NCI-H2171 (cell line): ENCODE data around the gene UBC.
"Not testable (repeated sequence)": the region's sequence is repeated elsewhere in the genome, so short reads cannot be mapped to it uniquely, and the experiment has no call there.

Experiments used
- DNase-seq: peaks from one replicate; lab custom pipeline; 2025; lab: John Stamatoyannopoulos, UW

Gene UBC

DNA sequence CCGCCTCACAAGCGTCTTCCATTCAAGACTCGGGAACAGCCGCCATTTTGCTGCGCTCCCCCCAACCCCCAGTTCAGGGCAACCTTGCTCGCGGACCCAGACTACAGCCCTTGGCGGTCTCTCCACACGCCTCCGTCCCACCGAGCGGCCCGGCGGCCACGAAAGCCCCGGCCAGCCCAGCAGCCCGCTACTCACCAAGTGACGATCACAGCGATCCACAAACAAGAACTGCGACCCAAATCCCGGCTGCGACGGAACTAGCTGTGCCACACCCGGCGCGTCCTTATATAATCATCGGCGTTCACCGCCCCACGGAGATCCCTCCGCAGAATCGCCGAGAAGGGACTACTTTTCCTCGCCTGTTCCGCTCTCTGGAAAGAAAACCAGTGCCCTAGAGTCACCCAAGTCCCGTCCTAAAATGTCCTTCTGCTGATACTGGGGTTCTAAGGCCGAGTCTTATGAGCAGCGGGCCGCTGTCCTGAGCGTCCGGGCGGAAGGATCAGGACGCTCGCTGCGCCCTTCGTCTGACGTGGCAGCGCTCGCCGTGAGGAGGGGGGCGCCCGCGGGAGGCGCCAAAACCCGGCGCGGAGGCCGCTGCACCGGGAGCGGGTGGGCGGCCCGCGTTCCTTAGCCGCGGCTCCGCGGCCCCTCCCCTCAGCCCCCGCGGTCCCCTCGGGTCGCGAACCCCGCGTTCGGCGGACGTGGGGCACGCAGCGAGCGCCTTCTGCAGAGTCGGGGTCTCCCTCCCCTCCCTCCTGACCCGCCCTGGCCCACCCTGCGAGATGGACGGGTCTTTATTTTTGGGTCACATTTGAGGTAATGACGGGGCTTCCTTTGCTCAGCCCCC is at the start of gene UBC:
Gene UBC, minus strand, starts transcription at position 259 of the 847 bp plus-strand sequence. CDS start 879 bp downstream, outside the sequence.
- DNase-seq = no peak

- no peak for DNase-seq
Measured at GRCh38 chr12:124963211-124963610, 48.8 kb upstream of the UBC start.

DNA sequence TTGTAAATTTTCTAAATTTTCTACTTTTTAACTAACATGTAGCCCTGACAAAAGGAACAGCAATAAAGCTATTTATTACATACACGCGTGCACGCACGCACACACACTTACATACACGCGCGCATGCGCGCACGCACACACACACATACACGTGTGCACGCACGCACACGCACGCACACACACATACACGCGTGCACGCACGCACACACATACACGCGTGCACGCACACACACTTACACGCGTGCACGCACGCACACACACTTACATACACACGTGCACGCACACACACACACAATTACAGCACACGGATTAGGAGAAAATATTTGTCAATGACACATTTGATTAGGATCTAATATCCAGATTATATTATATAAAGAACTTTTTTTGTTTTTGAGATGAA is 46.6 kb upstream of the UBC start:
- DNase-seq = no peak

DNA sequence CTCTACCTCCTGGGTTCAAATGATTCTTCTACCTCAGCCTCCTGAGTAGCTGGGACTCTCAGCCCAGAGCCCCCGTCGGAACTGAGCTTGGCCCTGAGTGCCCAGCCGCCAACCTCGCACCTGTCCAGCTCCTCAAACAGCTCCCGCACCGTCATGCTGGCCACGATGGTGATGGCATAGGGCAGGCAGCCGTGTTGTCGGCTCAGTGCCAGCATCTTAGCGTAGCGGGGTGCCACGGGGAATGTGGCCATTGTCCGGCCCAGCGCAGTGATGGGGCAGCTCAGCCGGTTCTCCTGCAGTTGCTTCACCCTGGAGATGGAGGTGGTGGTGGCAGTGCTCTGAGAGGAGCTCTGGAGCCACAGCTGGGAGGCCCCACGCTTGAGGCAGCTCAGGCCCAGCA is 42.1 kb upstream of the UBC start:
- DNase-seq = no peak

DNA sequence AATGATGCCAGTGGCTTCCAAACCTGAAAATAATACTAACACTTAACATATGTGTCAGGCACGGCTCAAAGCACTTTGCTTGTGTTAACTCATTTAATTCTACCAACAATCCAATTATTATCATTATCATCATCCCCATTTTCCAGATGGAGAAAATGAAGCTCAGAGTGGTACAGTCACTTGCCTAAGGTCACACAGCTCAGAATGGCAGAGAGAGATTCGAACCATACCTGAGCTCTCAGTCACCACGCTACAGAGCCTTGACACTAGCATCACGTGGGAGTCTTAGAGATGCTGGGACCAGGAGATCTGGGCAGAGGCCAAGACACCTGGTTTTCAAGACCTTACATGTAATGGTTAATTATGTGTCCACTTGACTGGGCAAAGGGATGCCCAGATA is 40.3 kb upstream of the UBC start:
- DNase-seq = no peak

GRCh38 chr12:124953689-124954405 is 39.4 kb upstream of the UBC start:
- no peak for DNase-seq

DNA sequence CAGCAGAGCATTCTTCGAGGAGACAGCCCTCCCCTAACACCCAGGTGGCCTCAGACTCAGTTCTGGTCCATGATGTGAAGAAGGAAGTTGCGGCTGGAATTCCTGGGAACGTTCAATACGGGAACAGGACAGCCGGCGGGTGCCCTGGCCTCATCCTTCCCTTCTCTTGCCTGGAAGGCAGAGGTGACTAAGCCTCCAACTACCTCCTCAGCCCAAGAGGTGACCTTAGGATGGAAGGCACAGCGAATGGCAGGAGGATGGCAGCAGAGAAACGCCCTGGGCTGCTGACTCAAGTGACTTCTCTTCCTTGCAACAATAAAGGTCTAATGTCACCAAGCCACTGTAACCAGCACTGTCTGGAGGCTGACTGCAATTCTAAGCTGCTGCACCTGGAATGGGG is 38.4 kb upstream of the UBC start:
- no peak for DNase-seq

GRCh38 chr12:124952295-124952694 is 37.8 kb upstream of the UBC start:
- DNase-seq = no peak

DNA sequence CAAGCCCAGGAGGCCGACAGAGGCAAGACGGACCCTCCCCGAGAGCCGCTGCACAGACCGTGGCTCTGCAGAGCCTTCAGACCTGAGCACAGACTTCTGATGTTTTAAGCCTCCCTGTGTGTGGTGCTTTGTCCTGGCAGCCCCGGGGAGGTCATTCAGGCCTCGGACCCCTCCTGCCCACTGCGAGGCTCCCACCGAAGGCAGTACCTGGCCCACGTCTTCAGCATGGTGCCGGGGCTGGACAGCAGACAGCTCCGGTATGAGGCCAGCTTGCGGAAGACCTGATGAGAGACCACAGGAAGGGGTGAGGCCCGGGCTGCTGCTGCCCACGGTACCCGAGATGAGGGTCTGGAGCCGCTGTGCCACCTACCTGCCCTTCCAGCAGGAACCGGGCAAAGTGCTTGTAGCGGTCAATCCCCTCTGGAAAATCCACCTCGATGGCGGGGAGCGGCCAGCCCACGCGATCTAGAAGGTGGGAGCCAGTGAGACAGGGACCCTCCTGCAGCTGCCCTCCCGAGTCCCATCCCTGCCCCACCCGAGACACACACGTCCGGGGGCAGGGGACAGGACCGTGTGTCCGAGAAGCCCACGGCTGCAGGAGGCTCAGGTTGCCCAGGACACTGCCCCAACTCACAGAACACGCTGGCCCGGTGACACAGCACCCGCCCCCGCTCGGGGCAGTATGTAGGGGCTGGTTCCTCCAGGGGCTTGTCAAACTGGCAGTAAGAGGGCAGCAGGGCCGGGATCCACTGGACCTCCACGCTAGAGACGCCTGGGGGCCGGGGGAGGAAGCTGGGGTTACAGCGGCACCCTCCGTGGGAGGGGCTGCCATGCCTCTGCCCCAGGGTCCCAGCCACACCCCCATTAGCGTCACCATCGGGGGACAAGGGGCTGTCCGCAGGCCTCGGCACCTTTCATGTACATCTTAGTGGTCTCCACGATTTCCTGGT is 35.6 kb upstream of the UBC start:
- no peak for DNase-seq

GRCh38 chr12:124949066-124949465 is 34.6 kb upstream of the UBC start:
- DNase-seq = no peak

DNA sequence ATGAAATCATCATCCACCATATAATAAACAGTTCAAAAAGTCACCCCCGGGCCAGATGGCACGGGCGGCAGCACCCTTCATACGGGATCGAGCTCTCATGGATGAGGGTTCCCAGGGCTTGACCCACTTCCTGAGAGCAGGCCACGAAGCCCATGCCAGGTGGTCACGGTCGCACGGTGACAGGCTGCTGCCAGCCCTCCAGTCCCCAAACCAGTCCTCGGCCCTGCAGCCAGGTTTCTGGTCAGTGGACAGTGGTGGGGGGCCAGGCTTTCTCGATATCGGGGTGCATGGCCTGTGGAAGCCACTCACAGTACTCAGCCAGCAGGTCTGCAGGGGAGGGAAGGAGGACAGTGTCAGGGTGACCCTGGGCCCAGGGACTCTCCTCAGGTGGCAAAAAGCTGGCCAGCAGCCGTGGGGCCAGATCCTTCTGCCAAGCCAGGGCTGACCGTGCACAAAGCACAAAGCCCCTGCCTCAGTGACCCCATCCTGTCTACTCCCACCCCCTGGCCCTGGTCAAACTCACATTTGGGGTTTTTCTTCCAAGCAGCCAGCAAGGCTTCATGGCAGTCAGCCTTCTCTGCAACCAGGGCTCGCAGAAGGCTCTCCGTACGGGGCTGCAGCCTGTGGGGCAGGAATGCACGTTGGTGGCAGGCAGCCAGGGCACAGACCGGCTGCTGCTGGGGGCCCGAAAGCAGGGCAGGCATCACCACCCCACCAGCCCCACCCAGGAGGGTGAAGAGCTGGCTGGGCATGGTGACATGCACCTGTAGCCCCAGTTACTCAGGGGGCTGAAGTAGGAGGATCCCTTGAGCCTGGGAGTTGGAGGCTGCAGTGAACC is 33.3 kb upstream of the UBC start:
- DNase-seq = no peak

DNA sequence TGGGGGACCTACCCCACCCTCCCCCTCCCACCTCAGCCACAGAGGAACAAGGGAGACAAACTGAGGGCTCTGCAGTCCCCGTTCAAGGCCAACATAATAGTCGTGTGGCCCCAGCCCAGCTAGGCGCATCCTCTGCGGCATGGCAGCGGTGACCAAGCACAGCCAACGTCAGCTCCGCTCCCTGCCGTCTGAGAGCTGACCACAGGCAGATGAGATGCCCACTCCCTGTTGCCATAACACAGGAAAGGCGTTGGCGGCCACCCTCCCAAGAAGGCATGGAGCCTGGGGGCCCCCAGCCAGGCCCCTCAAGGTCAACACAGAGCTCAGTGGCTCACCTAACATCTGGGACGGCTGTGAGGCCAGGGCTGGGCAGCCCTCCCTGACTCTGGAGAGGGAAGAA is 32.6 kb upstream of the UBC start:
- DNase-seq = no peak

- DNase-seq = no peak
Measured at GRCh38 chr12:124946447-124946793, 32.0 kb upstream of the UBC start.

DNA sequence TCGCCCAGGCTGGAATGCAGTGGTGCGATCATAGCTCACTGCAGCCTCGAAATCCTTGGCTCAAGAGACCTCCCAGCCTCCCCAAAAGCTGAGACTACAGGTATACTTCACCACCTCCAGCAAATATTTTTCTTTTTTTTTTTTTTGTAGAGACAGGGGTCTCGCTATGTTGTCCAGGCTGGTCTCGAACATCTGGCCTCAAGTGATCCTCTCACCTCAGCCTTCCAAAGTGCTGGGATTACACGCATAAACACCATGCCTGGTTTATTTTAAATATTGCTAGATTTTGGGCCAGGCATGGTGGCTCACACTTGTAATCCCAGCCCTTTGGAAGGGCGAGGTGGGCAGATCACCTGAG is 26.7 kb upstream of the UBC start:
- no peak for DNase-seq

DNA sequence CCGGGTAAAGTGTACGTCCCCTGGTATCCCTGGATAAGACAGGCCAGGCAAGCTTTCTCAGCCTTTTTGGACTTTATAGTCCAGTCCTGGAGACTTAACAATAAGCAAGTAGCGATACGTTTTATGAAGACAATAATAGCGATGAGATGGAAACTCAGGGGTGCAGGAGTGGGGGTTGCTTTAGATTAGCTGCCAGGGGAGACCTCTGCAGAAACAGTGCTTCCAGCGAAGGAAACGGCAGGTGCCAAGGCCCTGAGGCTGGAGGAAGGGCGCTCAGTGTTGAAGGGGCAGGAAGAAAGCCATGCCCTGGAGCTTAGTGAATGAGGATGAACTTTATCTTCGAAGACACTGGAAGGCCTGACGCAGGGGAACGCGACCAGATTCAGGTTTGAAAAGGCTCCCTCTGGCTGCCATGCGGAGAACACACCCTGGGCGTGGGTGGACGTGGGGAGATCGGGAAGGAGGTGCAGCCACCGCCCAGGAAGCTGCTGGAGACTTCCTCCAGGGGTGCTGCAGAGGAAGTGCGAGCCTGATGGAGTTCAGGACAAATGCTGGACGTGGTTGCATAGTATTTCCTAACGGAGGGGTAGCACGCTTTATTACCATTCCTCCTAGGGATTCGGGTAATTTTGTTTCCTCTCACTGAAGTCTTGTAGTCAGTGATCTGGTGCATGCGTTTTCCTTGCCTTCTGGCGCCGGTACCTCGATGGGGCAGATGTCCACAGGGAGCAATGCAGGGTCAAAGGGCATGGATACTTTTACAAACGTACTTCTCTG is 26.1 kb upstream of the UBC start:
- no peak for DNase-seq

DNA sequence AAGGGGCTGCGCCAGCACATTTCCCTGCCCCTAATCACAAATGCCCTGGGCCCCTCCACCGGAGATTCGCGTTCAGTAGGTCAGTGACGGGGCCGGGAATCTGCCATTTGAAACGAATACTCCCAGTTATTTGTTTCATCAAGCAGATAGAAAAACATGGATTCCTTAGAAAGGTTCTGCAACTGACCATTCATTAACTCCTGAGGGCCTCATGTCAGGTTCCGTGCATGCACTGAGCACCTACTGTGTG is 25.6 kb upstream of the UBC start:
- DNase-seq = no peak

DNA sequence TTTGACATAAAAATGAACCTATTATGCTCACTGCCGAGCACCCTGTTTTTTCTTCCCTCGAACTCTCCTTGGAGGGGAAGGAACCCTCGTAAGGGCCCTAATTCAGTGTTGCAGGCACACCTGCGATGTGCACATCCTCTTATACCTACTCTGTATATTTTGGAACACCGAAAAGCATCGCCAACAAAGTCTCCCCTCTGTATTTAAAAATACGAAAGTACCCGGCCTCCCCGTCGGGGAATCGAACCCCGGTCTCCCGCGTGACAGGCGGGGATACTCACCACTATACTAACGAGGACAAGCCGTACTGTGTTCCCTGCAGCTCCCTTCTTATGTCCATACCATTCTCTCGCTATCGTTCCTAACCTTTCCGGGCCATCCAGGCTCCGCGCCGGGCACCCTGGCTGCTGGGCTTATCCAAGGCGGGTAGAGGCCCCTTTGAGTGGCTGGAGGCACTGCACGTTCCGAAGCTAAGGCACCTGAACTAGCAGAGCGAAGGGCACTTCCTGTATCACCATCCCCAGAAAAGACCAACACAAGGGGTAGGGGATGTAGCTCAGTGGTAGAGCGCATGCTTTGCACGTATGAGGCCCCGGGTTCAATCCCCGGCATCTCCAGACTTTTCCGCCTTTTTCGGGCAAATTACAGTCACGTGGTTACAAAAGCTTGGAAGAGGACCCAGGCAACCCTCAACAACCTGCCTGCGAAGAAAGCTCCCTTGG is 25.1 kb upstream of the UBC start:
- no peak for DNase-seq

DNA sequence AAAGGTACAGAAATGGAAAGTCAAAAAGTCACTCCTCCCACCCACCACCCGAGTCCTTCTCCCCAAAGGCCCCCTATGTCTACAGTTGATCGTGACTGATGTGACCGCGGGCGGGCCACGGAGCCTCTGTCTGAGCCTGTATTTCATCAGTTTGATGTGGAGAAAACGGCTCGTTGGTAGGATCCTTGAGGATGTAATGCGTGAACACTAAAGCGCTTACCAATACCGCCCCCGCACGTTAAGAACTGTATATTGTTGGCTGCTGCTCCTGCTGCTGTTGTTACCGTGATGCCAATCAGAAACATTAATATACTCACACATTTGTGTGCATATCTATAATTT is 24.6 kb upstream of the UBC start:
- DNase-seq = no peak

DNA sequence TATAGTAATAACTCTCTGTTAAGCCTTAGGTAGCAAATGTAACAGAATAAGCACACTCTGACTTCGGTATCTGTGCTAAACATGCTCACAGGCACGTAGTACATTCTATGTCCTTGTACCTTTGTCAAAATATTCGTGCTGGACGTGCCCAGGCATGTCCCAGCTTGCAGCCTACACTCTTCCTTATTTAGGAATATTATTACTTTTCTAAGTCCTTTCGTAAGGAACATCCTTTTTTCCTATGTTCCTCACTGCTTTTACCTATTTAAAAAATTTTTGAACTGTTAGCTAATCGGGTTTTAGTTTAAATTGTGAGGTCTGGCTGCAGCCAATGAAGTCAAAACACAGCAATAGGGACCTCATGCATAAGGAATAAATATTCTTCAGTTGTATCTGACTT is 24.1 kb upstream of the UBC start:
- no peak for DNase-seq

DNA sequence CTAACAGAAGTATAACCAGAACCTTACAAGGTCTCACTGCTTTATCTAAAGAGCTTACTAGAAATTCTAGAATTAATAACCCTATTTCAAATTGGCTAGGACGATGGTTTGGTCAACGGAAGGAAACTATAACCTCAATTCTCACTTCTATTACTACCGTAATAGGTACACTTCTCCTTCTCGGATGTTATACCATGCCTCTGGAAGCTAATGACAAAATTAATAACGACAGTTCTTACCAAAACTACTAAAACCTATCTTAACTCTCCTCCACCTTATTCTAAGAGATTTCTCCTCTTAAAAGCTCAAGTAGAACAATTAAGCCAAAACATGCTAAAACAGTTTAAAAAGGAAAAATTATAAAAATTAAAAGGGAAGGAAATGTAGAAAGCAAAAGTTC is 23.7 kb upstream of the UBC start:
- no peak for DNase-seq

GRCh38 chr12:124931528-124931927 is 17.1 kb upstream of the UBC start:
- not testable (repeated sequence) for DNase-seq
